Uterus (tissue), 4 donors: ENCODE results near the gene HNRNPM. TPM values are rescaled to one million over a fixed set of nuclear protein-coding genes. Genes with fewer than 3 reads are reported as not detected.

ENCODE experiments used
- DNase-seq, 2 donors: peaks; one replicate each; pipeline ENCODE4 v3.0.0-alpha.2; 2019 to 2020
- H3K27ac ChIP-seq, 2 donors: fragments of 200-600 bp; sonication (generic); 1 replicate in 1 of 2; 2 replicates in 1 of 2; pipeline ENCODE4 v1.5.1; 2016 to 2018
- H3K27me3 ChIP-seq, 2 donors: fragments of 200-600 bp; sonication (generic); one replicate each; pipeline ENCODE4 v1.5.1; 2018 to 2019; ENCODE audit warnings: control low read depth in 1 of 2
- H3K36me3 ChIP-seq, 2 donors: fragments of 200-600 bp; sonication (generic); one replicate each; pipeline ENCODE4 v1.5.1; 2019; ENCODE audit warnings: control low read depth in 1 of 2
- H3K4me1 ChIP-seq, 2 donors: fragments of 200-600 bp; sonication (generic); one replicate each; pipeline ENCODE4 v1.5.1; 2018 to 2019; ENCODE audit warnings: control low read depth in 1 of 2
- H3K4me3 ChIP-seq, 2 donors: fragments of 200-600 bp; sonication (generic); 1 replicate in 1 of 2; 2 replicates in 1 of 2; pipeline ENCODE4 v1.5.1; 2018 to 2019; ENCODE audit warnings: mild to moderate bottlenecking in 1 of 2
- H3K9me3 ChIP-seq, 2 donors: fragments of 200-600 bp; sonication (generic); one replicate each; pipeline ENCODE4 v1.5.1; 2019; ENCODE audit warnings: control low read depth in 1 of 2
- POLR2A ChIP-seq, 2 donors: fragments of 450-650 bp; IDR thresholded peaks; one replicate each; pipeline ENCODE4 v1.6.1; 2016; ENCODE audit warnings: antibody characterized with exemption in 2 of 2, mild to moderate bottlenecking in 1 of 2, moderate library complexity in 1 of 2
- intact Hi-C: fragments of 100-400 bp; cut with DNase I; formaldehyde crosslinking; loops from one replicate; pipeline ENCODE4 v1.15.1; 2023; ENCODE audit warnings: low total_unique reads
- total RNA-seq, 4 donors: library from RNA; depleted of rRNA in 3 of 4; stranded (reverse); fragments of >200 nt in 3 of 4; gene quantifications; one replicate each; pipeline versions ENCODE4 v1.1.0 to v1.2.4, GENCODE V29; 2014 to 2023
- TF ChIP-seq, protein P1 (sequence below), 4 experiments: fragments of 200-600 bp in 2 of 4; fragments of 450-650 bp in 2 of 4; sonication (generic) in 2 of 4; IDR thresholded peaks; one replicate each; pipeline ENCODE4 v1.5.1; 2016 to 2019; ENCODE audit warnings: antibody characterized with exemption in 4 of 4, mild to moderate bottlenecking in 2 of 4, moderate library complexity in 1 of 4
- donor health status: DM: yes; HTN: yes; CAD: no.

Gene HNRNPM
- total RNA-seq, 4 donors from 2014 or later = 50.3 to 186 (median 98.5) TPM

DNA sequence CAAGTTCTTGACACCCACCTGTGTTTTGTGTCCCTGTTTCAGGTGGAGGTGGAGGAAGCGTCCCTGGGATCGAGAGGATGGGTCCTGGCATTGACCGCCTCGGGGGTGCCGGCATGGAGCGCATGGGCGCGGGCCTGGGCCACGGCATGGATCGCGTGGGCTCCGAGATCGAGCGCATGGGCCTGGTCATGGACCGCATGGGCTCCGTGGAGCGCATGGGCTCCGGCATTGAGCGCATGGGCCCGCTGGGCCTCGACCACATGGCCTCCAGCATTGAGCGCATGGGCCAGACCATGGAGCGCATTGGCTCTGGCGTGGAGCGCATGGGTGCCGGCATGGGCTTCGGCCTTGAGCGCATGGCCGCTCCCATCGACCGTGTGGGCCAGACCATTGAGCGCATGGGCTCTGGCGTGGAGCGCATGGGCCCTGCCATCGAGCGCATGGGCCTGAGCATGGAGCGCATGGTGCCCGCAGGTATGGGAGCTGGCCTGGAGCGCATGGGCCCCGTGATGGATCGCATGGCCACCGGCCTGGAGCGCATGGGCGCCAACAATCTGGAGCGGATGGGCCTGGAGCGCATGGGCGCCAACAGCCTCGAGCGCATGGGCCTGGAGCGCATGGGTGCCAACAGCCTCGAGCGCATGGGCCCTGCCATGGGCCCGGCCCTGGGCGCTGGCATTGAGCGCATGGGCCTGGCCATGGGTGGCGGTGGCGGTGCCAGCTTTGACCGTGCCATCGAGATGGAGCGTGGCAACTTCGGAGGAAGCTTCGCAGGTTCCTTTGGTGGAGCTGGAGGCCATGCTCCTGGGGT lies 41.0 kb downstream of the HNRNPM start:
- Histone ChIP-seq H3K36me3 (no peaks in the 10 kb centered on the region), H3K27ac (no peak overlapping the region), H3K9me3 (no peaks in the 10 kb centered on the region), H3K4me1 (no peaks in the 10 kb centered on the region), H3K27me3 (no peaks in the 10 kb centered on the region), H3K4me3 (no peak overlapping the region)
- DNase-seq = no peak
- TF ChIP-seq, protein P1, sequence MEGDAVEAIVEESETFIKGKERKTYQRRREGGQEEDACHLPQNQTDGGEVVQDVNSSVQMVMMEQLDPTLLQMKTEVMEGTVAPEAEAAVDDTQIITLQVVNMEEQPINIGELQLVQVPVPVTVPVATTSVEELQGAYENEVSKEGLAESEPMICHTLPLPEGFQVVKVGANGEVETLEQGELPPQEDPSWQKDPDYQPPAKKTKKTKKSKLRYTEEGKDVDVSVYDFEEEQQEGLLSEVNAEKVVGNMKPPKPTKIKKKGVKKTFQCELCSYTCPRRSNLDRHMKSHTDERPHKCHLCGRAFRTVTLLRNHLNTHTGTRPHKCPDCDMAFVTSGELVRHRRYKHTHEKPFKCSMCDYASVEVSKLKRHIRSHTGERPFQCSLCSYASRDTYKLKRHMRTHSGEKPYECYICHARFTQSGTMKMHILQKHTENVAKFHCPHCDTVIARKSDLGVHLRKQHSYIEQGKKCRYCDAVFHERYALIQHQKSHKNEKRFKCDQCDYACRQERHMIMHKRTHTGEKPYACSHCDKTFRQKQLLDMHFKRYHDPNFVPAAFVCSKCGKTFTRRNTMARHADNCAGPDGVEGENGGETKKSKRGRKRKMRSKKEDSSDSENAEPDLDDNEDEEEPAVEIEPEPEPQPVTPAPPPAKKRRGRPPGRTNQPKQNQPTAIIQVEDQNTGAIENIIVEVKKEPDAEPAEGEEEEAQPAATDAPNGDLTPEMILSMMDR (IDR thresholded peaks at IDR 0.05) = no peak
- TF ChIP-seq POLR2A (IDR thresholded peaks at IDR 0.05) = no peak
- intact Hi-C loops = no loop called here

DNA sequence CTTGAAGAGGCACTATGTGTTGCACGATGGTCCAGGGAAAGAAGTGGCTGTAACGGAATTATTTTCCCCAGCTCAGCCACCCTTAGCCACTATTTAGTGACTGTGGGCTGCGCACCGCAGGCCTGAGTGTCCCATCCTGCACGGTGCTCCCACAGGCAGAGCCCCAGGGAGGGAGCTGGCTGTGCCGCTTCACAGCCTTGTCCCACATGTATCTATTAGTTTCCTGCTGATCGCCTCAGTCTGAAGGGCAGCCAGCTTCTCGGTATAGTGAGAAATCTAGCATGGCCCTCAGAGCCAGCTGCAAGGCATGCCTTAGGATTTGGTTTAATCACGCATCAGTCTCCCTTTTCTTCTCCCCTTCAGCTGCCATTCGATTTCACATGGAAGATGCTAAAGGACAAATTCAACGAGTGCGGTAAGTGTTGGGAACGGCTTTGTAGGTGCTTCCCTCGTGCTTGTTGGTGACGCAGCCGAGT lies 41.9 kb downstream of the HNRNPM start:
- Histone ChIP-seq H3K4me3 (no peak overlapping the region), H3K36me3 (no peaks in the 10 kb centered on the region), H3K4me1 (no peaks in the 10 kb centered on the region), H3K9me3 (no peaks in the 10 kb centered on the region), H3K27me3 (no peaks in the 10 kb centered on the region), H3K27ac (no peak overlapping the region)
- TF ChIP-seq, protein P1 (IDR thresholded peaks at IDR 0.05) = no peak
- TF ChIP-seq POLR2A (IDR thresholded peaks at IDR 0.05) = no peak
- intact Hi-C loops = no loop called here
- DNase-seq = no peak

DNA sequence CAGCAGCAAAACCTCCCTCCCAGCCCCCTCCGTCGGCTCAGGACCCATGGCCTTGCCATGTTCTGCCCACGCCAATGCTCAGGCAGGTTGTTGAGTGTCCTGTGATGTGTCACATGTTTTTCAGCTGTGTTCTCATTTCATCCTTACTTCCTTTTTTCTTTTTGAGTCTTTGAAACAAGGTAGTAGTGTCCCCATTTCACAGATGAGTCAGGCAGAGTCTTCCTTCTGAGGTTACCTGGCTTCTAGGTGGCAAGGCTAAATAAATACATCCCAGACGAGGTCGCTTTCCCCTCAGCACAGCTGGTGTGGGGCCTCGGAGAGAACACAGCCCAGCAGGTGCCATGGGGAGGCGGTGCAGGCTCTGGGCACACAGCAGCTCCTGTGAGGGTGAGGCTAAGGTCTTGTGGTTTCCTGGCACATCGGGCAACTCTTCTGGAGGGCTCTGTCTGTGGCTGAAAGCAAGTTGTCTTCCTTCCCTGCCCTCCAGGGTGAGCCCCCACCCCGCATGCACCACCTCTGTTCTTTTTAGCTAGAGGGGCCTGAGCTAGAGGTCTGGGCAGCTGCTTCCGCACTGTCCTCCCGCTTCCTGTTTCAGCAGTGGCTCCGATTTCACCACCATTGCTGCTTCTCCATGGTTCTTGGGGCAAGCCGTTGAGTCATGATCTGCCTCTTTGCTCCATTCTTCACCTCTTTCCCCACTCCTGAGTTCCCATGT lies 42.5 kb downstream of the HNRNPM start:
- Histone ChIP-seq H3K27me3 (no peaks in the 10 kb centered on the region), H3K4me1 (no peaks in the 10 kb centered on the region), H3K4me3 (no peak overlapping the region), H3K27ac (no peak overlapping the region), H3K9me3 (no peaks in the 10 kb centered on the region), H3K36me3 (no peaks in the 10 kb centered on the region)
- no peak for TF ChIP-seq POLR2A (IDR thresholded peaks at IDR 0.05)
- TF ChIP-seq, protein P1 (IDR thresholded peaks at IDR 0.05) = no peak
- intact Hi-C loops = no loop called here
- no peak for DNase-seq

DNA sequence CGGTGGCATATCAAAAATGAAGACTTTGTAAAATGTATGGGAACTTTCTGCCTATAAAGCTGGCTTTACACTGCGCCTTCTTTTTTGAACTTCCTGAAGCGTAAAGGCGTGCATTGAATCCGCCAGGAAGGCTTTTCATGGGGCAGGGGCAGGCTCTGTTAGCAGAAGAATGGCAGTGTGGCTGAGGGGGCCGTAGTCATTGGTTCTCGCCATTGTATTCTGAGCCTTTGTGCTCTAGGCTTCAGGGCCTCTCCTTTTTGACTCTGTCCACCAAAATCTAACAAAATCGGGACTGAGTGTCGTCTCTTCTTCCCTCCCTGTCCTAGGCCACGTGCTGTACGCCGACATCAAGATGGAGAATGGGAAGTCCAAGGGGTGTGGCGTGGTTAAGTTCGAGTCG lies 43.6 kb downstream of the HNRNPM start:
- TF ChIP-seq POLR2A (IDR thresholded peaks at IDR 0.05) = no peak
- TF ChIP-seq, protein P1 (IDR thresholded peaks at IDR 0.05) = no peak
- Histone ChIP-seq H3K36me3 (no peaks in the 10 kb centered on the region), H3K9me3 (no peaks in the 10 kb centered on the region), H3K4me1 (no peaks in the 10 kb centered on the region), H3K27ac (no peak overlapping the region), H3K27me3 (no peaks in the 10 kb centered on the region), H3K4me3 (no peak overlapping the region)
- DNase-seq = no peak
- intact Hi-C loops = no loop called here
